Measurements from ENCODE around the gene CDC20. TPM values are rescaled to one million over a fixed set of nuclear protein-coding genes. Genes with fewer than 3 reads are reported as not detected.

Gene CDC20
- total RNA-seq, 1 experiment from 2014 or later: 296 TPM

GRCh38 chr1:43322506-43322905 lies 36.3 kb upstream of the CDC20 start:
- ChIA-PET POLR2A (ENCODE audit: low non-redundant PET) (no interaction called here), CTCF (no interaction called here)
- Histone ChIP-seq H3K27me3 (replicated peaks; ENCODE audit: insufficient read depth, low read depth, low read length, poor library complexity) (no peaks in the 10 kb centered on the region), H3K4me1 (ENCODE audit: insufficient read depth, low read length, poor library complexity, severe bottlenecking) (peaks cover 5% of the 10 kb centered on the region), H3K9me3 (ENCODE audit: low read depth, low read length, poor library complexity, severe bottlenecking) (peaks cover under 1% of the 10 kb centered on the region), H3K4me3 (ENCODE audit: low read depth, low read length, poor library complexity, severe bottlenecking) (no peak overlapping the region), H3K36me3 (ENCODE audit: insufficient read depth, low read length, poor library complexity, severe bottlenecking) (no peaks in the 10 kb centered on the region), H3K27ac (ENCODE audit: low read depth, low read length, poor library complexity, severe bottlenecking) (no peak overlapping the region)
- intact Hi-C loops (cut with micrococcal nuclease; ENCODE audit: unreplicated experiment): no loop called here
- no peak for TF ChIP-seq EZH2 (IDR thresholded peaks at IDR 0.05; ENCODE audit: borderline replicate concordance, low read depth, low read length, poor library complexity, severe bottlenecking)
- TF ChIP-seq, protein P1, sequence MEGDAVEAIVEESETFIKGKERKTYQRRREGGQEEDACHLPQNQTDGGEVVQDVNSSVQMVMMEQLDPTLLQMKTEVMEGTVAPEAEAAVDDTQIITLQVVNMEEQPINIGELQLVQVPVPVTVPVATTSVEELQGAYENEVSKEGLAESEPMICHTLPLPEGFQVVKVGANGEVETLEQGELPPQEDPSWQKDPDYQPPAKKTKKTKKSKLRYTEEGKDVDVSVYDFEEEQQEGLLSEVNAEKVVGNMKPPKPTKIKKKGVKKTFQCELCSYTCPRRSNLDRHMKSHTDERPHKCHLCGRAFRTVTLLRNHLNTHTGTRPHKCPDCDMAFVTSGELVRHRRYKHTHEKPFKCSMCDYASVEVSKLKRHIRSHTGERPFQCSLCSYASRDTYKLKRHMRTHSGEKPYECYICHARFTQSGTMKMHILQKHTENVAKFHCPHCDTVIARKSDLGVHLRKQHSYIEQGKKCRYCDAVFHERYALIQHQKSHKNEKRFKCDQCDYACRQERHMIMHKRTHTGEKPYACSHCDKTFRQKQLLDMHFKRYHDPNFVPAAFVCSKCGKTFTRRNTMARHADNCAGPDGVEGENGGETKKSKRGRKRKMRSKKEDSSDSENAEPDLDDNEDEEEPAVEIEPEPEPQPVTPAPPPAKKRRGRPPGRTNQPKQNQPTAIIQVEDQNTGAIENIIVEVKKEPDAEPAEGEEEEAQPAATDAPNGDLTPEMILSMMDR (conservative IDR thresholded peaks at IDR 0.05; ENCODE audit: low read depth, low read length): no peak
- no TSS peak for BruUV-seq (replicated peaks)
- DNase-seq (ENCODE audit: low spot score): no peak

DNA sequence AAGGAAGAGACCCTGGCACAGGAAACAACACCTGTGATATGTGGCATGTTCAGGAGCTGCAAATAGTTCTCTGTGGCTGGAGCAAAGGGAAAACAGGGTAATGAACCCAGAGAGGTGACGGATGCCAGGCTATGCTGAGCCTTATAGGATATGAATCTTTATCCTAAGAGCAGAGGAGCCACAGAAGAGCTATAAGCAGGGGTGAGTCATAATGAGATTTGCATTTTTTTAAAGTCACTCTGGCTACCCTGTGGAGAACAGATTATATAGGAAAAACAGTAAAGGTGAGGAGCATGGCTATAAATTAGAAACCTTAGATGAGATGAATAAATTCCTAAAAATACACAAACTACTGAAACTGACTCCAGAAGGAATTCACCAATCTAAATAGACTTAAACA lies 34.0 kb upstream of the CDC20 start:
- Histone ChIP-seq H3K4me1 (ENCODE audit: insufficient read depth, low read length, poor library complexity, severe bottlenecking) (peaks cover 5% of the 10 kb centered on the region), H3K27ac (ENCODE audit: low read depth, low read length, poor library complexity, severe bottlenecking) (no peak overlapping the region), H3K4me3 (ENCODE audit: low read depth, low read length, poor library complexity, severe bottlenecking) (no peak overlapping the region), H3K36me3 (ENCODE audit: insufficient read depth, low read length, poor library complexity, severe bottlenecking) (no peaks in the 10 kb centered on the region), H3K9me3 (ENCODE audit: low read depth, low read length, poor library complexity, severe bottlenecking) (peaks cover 11% of the 10 kb centered on the region), H3K27me3 (replicated peaks; ENCODE audit: insufficient read depth, low read depth, low read length, poor library complexity) (no peaks in the 10 kb centered on the region)
- ChIA-PET POLR2A (ENCODE audit: low non-redundant PET) (no interaction called here), CTCF (interaction anchor here (0.6 kb wide), 1 partner anchor 412 kb away, joined by 3 read pairs; no protein-coding TSS in a partner anchor)
- peak; percentile 64 for DNase-seq (ENCODE audit: low spot score)
- BruUV-seq (replicated peaks): no TSS peak
- TF ChIP-seq, protein P1 (conservative IDR thresholded peaks at IDR 0.05; ENCODE audit: low read depth, low read length): no peak
- no peak for TF ChIP-seq EZH2 (IDR thresholded peaks at IDR 0.05; ENCODE audit: borderline replicate concordance, low read depth, low read length, poor library complexity, severe bottlenecking)
- intact Hi-C loops (cut with micrococcal nuclease; ENCODE audit: unreplicated experiment): no loop called here

DNA sequence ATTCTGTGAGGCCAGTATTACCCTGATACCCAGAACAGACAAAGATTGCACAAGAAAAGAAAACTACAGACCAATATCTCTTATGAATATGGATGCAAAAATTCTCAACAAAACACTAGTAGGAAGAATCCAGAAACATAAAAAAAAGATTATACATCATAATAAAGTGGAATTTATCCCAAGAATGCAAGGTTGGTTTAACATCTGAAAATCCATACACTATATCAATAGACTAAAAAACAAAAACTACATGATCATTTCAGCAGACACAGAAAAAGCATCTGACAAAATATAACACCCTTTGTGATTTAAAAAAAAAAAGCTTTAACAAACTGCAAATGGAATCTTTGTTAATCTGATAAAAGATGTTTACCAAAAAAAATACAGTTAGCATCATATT lies 33.4 kb upstream of the CDC20 start:
- no TSS peak for BruUV-seq (replicated peaks)
- no peak overlapping the region for H3K4me3 ChIP-seq (ENCODE audit: low read depth, low read length, poor library complexity, severe bottlenecking)
- H3K36me3 ChIP-seq (ENCODE audit: insufficient read depth, low read length, poor library complexity, severe bottlenecking): no peaks in the 10 kb centered on the region
- ChIA-PET CTCF (no interaction called here), POLR2A (ENCODE audit: low non-redundant PET) (no interaction called here)
- H3K27me3 ChIP-seq (replicated peaks; ENCODE audit: insufficient read depth, low read depth, low read length, poor library complexity): no peaks in the 10 kb centered on the region
- DNase-seq (ENCODE audit: low spot score): no peak
- no peak for TF ChIP-seq EZH2 (IDR thresholded peaks at IDR 0.05; ENCODE audit: borderline replicate concordance, low read depth, low read length, poor library complexity, severe bottlenecking)
- TF ChIP-seq, protein P1 (conservative IDR thresholded peaks at IDR 0.05; ENCODE audit: low read depth, low read length): no peak
- H3K9me3 ChIP-seq (ENCODE audit: low read depth, low read length, poor library complexity, severe bottlenecking): peaks cover 11% of the 10 kb centered on the region
- intact Hi-C loops (cut with micrococcal nuclease; ENCODE audit: unreplicated experiment): no loop called here
- peaks cover 8% of the 10 kb centered on the region for H3K4me1 ChIP-seq (ENCODE audit: insufficient read depth, low read length, poor library complexity, severe bottlenecking)
- H3K27ac ChIP-seq (ENCODE audit: low read depth, low read length, poor library complexity, severe bottlenecking): no peak overlapping the region
